ENCODE measurements around the gene TMEM266.

TMEM266 gene

GRCh38 chr15:76084256-76084655, 24.5 kb downstream of the TMEM266 start:
- TF ChIP-seq, protein P1, sequence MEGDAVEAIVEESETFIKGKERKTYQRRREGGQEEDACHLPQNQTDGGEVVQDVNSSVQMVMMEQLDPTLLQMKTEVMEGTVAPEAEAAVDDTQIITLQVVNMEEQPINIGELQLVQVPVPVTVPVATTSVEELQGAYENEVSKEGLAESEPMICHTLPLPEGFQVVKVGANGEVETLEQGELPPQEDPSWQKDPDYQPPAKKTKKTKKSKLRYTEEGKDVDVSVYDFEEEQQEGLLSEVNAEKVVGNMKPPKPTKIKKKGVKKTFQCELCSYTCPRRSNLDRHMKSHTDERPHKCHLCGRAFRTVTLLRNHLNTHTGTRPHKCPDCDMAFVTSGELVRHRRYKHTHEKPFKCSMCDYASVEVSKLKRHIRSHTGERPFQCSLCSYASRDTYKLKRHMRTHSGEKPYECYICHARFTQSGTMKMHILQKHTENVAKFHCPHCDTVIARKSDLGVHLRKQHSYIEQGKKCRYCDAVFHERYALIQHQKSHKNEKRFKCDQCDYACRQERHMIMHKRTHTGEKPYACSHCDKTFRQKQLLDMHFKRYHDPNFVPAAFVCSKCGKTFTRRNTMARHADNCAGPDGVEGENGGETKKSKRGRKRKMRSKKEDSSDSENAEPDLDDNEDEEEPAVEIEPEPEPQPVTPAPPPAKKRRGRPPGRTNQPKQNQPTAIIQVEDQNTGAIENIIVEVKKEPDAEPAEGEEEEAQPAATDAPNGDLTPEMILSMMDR (IDR thresholded peaks at IDR 0.05; ENCODE audit: low read depth, low read length, missing control alignments): no peak
- H3K4me3 ChIP-seq (ENCODE audit: low read depth, low read length): no peak overlapping the region
- DNase-seq (ENCODE audit: low read depth): no peak

GRCh38 chr15:76098685-76099084, 38.9 kb downstream of the TMEM266 start:
- DNase-seq (ENCODE audit: low read depth): no peak
- TF ChIP-seq, protein P1 (IDR thresholded peaks at IDR 0.05; ENCODE audit: low read depth, low read length, missing control alignments): no peak
- H3K4me3 ChIP-seq (ENCODE audit: low read depth, low read length): no peak overlapping the region

- TF ChIP-seq, protein P1 (IDR thresholded peaks at IDR 0.05; ENCODE audit: low read depth, low read length, missing control alignments): no peak
- no peak for DNase-seq (ENCODE audit: low read depth)
- H3K4me3 ChIP-seq (ENCODE audit: low read depth, low read length): no peak overlapping the region
Measured at GRCh38 chr15:76099388-76099787, 39.6 kb downstream of the TMEM266 start.

- H3K4me3 ChIP-seq (ENCODE audit: low read depth, low read length): no peak overlapping the region
- TF ChIP-seq, protein P1 (IDR thresholded peaks at IDR 0.05; ENCODE audit: low read depth, low read length, missing control alignments): no peak
- no peak for DNase-seq (ENCODE audit: low read depth)
Measured at GRCh38 chr15:76100361-76100760, 40.6 kb downstream of the TMEM266 start.

- DNase-seq (ENCODE audit: low read depth): no peak
- TF ChIP-seq, protein P1 (IDR thresholded peaks at IDR 0.05; ENCODE audit: low read depth, low read length, missing control alignments): no peak
- H3K4me3 ChIP-seq (ENCODE audit: low read depth, low read length): no peak overlapping the region
Measured at GRCh38 chr15:76101655-76102054, 41.9 kb downstream of the TMEM266 start.

DNA sequence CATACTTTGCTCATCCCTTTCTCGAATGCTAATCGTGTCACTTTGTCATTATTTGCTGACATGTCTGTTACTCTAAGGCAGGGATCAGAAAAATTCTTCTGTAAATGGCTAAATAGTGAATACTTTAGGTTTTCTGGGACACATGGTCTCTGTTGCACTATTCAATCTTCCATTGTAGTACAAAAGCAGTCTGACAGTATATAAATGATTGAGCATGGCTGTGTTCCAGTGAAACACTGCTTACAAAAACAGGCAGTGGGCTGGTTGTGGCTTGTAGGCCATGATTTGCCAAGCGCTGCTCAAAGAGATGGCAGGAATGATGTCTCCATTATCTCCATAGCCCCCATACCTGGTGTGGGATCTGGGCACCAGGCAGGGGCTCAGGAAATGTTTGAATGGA, 45.6 kb downstream of the TMEM266 start:
- DNase-seq (ENCODE audit: low read depth): no peak
- H3K4me3 ChIP-seq (ENCODE audit: low read depth, low read length): no peak overlapping the region
- TF ChIP-seq, protein P1 (IDR thresholded peaks at IDR 0.05; ENCODE audit: low read depth, low read length, missing control alignments): no peak

- H3K4me3 ChIP-seq (ENCODE audit: low read depth, low read length): no peak overlapping the region
- TF ChIP-seq, protein P1 (IDR thresholded peaks at IDR 0.05; ENCODE audit: low read depth, low read length, missing control alignments): no peak
- DNase-seq (ENCODE audit: low read depth): no peak
Measured at GRCh38 chr15:76105911-76106310, 46.1 kb downstream of the TMEM266 start.

Data from GM12864 (cell line).